SK-N-SH treated with all-trans-retinoic acid at 6 μM for 48 hours (cell line): Measurements from ENCODE around the gene PRKACA.

Experiments
- ATAC-seq: fragments of 200-7000 bp; cut with Tn5 transposase; 3 replicates; pipeline ENCODE4 v1.9.1; 2020; ENCODE audit warnings: mild to moderate bottlenecking, moderate library complexity
- ARNTL ChIP-seq: fragments of 450-650 bp; formaldehyde crosslinking; IDR thresholded peaks from 2 replicates; pipeline ENCODE4 v1.5.0; 2020; ENCODE audit warnings: low read depth, mild to moderate bottlenecking, moderate library complexity, borderline replicate concordance
- BACH2 ChIP-seq: fragments of 250-450 bp; sonication (Bioruptor Pico); IDR thresholded peaks from 2 replicates; pipeline ENCODE4 v1.9.0; 2021; ENCODE audit warnings: mild to moderate bottlenecking, borderline replicate concordance
- CSDC2 ChIP-seq: fragments of 250-450 bp; sonication (Bioruptor Pico); IDR thresholded peaks from 2 replicates; pipeline ENCODE4 v1.5.0; 2020; ENCODE audit warnings: mild to moderate bottlenecking, moderate library complexity
- ESRRG ChIP-seq: fragments of 250-450 bp; sonication (Bioruptor Pico); IDR thresholded peaks from 2 replicates; pipeline ENCODE4 v1.6.1; 2021; ENCODE audit warnings: mild to moderate bottlenecking
- GLIS3 ChIP-seq: fragments of 250-450 bp; sonication (Bioruptor Pico); IDR thresholded peaks from 2 replicates; pipeline ENCODE4 v1.5.0; 2020; ENCODE audit warnings: mild to moderate bottlenecking, moderate library complexity
- ISL1 ChIP-seq: fragments of 250-450 bp; sonication (Bioruptor Pico); IDR thresholded peaks from 2 replicates; pipeline ENCODE4 v2.1.2; 2022; ENCODE audit warnings: mild to moderate bottlenecking, moderate library complexity
- PPARA ChIP-seq: fragments of 250-450 bp; sonication (Bioruptor Pico); IDR thresholded peaks from 2 replicates; pipeline ENCODE4 v1.5.0; 2020; ENCODE audit warnings: mild to moderate bottlenecking, borderline replicate concordance
- RARB ChIP-seq: fragments of 250-450 bp; sonication (Bioruptor Pico); IDR thresholded peaks from 2 replicates; pipeline ENCODE4 v1.8.0; 2021; ENCODE audit warnings: mild to moderate bottlenecking, moderate library complexity
- SNAI2 ChIP-seq: fragments of 250-450 bp; sonication (Bioruptor Pico); IDR thresholded peaks from 2 replicates; pipeline ENCODE4 v1.5.0; 2020; ENCODE audit warnings: mild to moderate bottlenecking, moderate library complexity
- TCF4 ChIP-seq: fragments of 250-450 bp; sonication (Bioruptor Pico); IDR thresholded peaks from 2 replicates; pipeline ENCODE4 v1.8.0; 2021; ENCODE audit warnings: mild to moderate bottlenecking, moderate library complexity, borderline replicate concordance
- TOX ChIP-seq: fragments of 250-450 bp; sonication (Bioruptor Pico); IDR thresholded peaks from 2 replicates; pipeline ENCODE4 v1.8.0; 2021; ENCODE audit warnings: mild to moderate bottlenecking, moderate library complexity, borderline replicate concordance
- ZC3H10 ChIP-seq: fragments of 250-450 bp; sonication (Bioruptor Pico); IDR thresholded peaks from 2 replicates; pipeline ENCODE4 v1.5.1; 2021; ENCODE audit warnings: mild to moderate bottlenecking, moderate library complexity
- ZFP3 ChIP-seq: fragments of 250-450 bp; sonication (Bioruptor Pico); IDR thresholded peaks from 2 replicates; pipeline ENCODE4 v1.5.0; 2020; ENCODE audit warnings: mild to moderate bottlenecking, moderate library complexity
- ZFP30 ChIP-seq: fragments of 450-650 bp; formaldehyde crosslinking; IDR thresholded peaks from 2 replicates; pipeline ENCODE4 v1.5.0; 2022; ENCODE audit warnings: mild to moderate bottlenecking, moderate library complexity
- ZNF565 ChIP-seq: fragments of 450-650 bp; formaldehyde crosslinking; conservative IDR thresholded peaks from 2 replicates; pipeline ENCODE4 v1.5.0; 2020; ENCODE audit warnings: low read depth, mild to moderate bottlenecking, moderate library complexity
- ZNF70 ChIP-seq: fragments of 450-650 bp; formaldehyde crosslinking; IDR thresholded peaks from 2 replicates; pipeline ENCODE4 v1.5.0; 2020; ENCODE audit warnings: mild to moderate bottlenecking, moderate library complexity
- ZNF8 ChIP-seq: fragments of 450-650 bp; formaldehyde crosslinking; IDR thresholded peaks from 2 replicates; pipeline ENCODE4 v1.5.0; 2020; ENCODE audit warnings: mild to moderate bottlenecking, moderate library complexity
- TF ChIP-seq, protein P1 (sequence below): fragments of 250-450 bp; sonication (Bioruptor Pico); IDR thresholded peaks from 2 replicates; pipeline ENCODE4 v1.5.1; 2020; ENCODE audit warnings: low read depth, mild to moderate bottlenecking, moderate library complexity
- TF ChIP-seq, protein P2 (sequence below): fragments of 250-450 bp; sonication (Bioruptor Pico); IDR thresholded peaks from 2 replicates; pipeline ENCODE4 v1.5.0; 2020; ENCODE audit warnings: mild to moderate bottlenecking, moderate library complexity
- TF ChIP-seq, protein P3 (sequence below): fragments of 250-450 bp; sonication (Bioruptor Pico); IDR thresholded peaks from 2 replicates; pipeline ENCODE4 v1.8.0; 2020; ENCODE audit warnings: mild to moderate bottlenecking, moderate library complexity, borderline replicate concordance
- TF ChIP-seq, protein P4 (sequence below): fragments of 250-450 bp; sonication (Bioruptor Pico); IDR thresholded peaks from 2 replicates; pipeline ENCODE4 v1.8.0; 2021; ENCODE audit warnings: low read depth, mild to moderate bottlenecking, moderate library complexity, borderline replicate concordance

PRKACA gene

DNA sequence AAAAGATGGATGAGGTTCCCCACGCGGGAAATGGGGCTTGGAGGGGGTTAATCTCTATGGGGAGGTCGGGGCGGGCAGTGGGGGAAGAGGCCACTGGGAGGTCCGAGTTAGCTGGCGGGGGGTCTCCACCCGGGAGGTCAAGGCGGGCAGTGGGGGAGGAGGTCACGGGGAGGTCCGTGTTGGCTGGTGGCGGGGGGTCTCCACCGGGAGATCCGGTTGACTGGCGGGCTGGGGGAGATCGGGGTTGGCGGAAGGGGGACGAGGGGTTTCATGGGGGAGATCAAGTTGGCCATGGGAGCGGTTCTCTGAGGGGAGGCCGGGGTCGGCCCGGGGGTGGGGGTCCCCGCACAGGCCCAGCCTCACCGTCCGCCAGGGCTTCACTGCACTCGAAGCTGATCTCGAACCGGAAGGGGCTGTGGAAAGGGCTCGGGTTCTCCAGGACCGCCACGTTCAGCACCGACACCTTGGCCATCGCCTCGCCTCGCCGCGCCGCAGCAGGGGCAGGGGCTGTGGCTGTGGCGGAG is 18.5 kb upstream of the PRKACA start:
- TF ChIP-seq ARNTL (CRISPR knock-in tag) (no peak), ESRRG (CRISPR knock-in tag) (no peak), ZNF8 (no peak), ZNF70 (CRISPR knock-in tag) (no peak), GLIS3 (CRISPR knock-in tag) (no peak), ZC3H10 (CRISPR knock-in tag) (no peak), BACH2 (CRISPR knock-in tag) (no peak), ISL1 (CRISPR knock-in tag) (no peak), CSDC2 (no peak), RARB (CRISPR knock-in tag) (no peak), PPARA (no peak), ZFP3 (CRISPR knock-in tag) (no peak), TCF4 (no peak), ZFP30 (CRISPR knock-in tag) (no peak), TOX (no peak), SNAI2 (CRISPR knock-in tag) (no peak)
- TF ChIP-seq, protein P1, sequence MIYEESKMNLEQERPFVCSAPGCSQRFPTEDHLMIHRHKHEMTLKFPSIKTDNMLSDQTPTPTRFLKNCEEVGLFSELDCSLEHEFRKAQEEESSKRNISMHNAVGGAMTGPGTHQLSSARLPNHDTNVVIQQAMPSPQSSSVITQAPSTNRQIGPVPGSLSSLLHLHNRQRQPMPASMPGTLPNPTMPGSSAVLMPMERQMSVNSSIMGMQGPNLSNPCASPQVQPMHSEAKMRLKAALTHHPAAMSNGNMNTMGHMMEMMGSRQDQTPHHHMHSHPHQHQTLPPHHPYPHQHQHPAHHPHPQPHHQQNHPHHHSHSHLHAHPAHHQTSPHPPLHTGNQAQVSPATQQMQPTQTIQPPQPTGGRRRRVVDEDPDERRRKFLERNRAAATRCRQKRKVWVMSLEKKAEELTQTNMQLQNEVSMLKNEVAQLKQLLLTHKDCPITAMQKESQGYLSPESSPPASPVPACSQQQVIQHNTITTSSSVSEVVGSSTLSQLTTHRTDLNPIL (CRISPR knock-in tag) = no peak
- TF ChIP-seq, protein P2, sequence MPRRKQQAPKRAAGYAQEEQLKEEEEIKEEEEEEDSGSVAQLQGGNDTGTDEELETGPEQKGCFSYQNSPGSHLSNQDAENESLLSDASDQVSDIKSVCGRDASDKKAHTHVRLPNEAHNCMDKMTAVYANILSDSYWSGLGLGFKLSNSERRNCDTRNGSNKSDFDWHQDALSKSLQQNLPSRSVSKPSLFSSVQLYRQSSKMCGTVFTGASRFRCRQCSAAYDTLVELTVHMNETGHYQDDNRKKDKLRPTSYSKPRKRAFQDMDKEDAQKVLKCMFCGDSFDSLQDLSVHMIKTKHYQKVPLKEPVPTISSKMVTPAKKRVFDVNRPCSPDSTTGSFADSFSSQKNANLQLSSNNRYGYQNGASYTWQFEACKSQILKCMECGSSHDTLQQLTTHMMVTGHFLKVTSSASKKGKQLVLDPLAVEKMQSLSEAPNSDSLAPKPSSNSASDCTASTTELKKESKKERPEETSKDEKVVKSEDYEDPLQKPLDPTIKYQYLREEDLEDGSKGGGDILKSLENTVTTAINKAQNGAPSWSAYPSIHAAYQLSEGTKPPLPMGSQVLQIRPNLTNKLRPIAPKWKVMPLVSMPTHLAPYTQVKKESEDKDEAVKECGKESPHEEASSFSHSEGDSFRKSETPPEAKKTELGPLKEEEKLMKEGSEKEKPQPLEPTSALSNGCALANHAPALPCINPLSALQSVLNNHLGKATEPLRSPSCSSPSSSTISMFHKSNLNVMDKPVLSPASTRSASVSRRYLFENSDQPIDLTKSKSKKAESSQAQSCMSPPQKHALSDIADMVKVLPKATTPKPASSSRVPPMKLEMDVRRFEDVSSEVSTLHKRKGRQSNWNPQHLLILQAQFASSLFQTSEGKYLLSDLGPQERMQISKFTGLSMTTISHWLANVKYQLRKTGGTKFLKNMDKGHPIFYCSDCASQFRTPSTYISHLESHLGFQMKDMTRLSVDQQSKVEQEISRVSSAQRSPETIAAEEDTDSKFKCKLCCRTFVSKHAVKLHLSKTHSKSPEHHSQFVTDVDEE = no peak
- TF ChIP-seq, protein P3, sequence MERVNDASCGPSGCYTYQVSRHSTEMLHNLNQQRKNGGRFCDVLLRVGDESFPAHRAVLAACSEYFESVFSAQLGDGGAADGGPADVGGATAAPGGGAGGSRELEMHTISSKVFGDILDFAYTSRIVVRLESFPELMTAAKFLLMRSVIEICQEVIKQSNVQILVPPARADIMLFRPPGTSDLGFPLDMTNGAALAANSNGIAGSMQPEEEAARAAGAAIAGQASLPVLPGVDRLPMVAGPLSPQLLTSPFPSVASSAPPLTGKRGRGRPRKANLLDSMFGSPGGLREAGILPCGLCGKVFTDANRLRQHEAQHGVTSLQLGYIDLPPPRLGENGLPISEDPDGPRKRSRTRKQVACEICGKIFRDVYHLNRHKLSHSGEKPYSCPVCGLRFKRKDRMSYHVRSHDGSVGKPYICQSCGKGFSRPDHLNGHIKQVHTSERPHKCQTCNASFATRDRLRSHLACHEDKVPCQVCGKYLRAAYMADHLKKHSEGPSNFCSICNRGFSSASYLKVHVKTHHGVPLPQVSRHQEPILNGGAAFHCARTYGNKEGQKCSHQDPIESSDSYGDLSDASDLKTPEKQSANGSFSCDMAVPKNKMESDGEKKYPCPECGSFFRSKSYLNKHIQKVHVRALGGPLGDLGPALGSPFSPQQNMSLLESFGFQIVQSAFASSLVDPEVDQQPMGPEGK (CRISPR knock-in tag) = no peak
- TF ChIP-seq, protein P4, sequence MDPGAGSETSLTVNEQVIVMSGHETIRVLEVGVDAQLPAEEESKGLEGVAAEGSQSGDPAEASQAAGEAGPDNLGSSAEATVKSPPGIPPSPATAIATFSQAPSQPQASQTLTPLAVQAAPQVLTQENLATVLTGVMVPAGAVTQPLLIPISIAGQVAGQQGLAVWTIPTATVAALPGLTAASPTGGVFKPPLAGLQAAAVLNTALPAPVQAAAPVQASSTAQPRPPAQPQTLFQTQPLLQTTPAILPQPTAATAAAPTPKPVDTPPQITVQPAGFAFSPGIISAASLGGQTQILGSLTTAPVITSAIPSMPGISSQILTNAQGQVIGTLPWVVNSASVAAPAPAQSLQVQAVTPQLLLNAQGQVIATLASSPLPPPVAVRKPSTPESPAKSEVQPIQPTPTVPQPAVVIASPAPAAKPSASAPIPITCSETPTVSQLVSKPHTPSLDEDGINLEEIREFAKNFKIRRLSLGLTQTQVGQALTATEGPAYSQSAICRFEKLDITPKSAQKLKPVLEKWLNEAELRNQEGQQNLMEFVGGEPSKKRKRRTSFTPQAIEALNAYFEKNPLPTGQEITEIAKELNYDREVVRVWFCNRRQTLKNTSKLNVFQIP (CRISPR knock-in tag) = no peak
- ATAC-seq = no peak

DNA sequence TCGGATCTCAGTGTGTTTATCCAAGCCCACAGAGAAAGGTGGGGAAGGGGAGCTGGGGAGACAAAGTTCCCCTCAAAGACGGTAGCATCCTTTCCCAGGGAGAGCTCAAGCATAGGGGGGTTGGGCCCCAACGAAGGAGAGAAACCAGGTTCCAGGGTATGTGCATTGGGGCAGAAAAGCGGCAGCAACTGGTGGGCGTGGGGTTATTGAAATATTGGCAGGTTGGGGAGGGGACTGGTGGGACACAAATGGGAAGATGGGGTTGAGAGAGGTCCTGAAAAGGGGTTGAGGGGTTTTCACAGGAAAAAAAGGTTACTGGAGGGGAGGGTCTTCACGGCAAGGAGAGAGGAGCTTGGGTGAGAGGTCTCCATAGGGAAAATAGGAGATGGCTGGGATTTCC is 17.8 kb upstream of the PRKACA start:
- no peak for ATAC-seq
- no peak for TF ChIP-seq ZNF565 (CRISPR knock-in tag)
- TF ChIP-seq ZC3H10 (CRISPR knock-in tag) = no peak
- TF ChIP-seq, protein P2 = no peak
- TF ChIP-seq BACH2 (CRISPR knock-in tag) = no peak
- no peak for TF ChIP-seq PPARA
- no peak for TF ChIP-seq ARNTL (CRISPR knock-in tag)
- no peak for TF ChIP-seq RARB (CRISPR knock-in tag)
- no peak for TF ChIP-seq CSDC2
- TF ChIP-seq, protein P1 (CRISPR knock-in tag) = no peak
- TF ChIP-seq, all 23 proteins: peak for 0
